ENCODE results near the gene TNFAIP8L3.

TNFAIP8L3 gene

DNA sequence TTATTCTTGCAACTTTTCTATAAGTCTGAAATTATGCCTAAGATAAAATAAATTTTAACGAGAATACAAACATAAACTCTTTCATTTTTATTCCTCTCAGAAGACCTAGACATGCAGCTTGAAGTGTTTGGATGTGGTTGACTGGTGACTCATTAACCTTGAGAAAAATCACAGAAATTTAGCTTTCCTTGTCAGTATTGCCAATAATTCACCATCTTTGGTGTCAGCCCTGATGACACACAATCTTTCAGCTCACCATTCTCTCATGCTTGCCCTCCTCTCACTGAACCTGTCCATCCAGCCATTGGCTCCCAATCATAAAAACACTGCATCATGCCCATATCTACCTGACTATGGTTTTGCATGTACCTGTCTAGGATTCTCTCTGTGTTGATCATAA is 22.6 kb upstream of the TNFAIP8L3 start:
- no peak for DNase-seq (ENCODE audit: low spot score)

DNA sequence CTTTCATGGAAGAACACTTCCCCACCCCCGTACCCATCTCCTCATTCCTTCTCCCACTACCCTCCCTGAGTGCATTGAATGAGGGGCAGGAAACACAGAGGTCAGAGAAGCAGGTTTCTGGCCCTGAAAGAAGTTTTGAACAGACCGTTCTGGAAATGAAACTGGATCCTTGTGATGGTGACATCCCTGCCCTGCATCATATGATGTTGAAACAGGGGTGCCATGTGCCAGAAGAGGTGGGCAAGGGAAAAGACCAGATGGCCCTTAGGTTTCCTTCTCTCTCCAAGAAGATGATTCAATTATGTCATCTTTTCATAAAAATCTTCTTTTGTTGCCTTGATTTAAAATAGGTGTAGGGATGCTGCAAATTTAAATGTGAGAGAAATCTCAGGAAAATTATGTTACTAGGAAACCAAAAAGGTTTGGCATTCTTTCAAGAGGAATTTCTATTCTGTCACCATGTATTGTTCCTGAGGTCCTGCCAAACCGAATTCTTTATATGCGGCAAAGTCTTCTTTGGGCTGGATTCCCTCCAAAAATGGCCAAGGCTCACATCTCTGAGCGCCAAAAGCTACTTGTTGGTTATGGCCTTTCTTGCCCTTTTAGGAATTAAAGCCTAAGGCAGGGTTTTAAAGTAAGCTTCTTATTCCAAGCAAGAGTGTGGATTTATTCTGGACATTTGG is 19.9 kb upstream of the TNFAIP8L3 start:
- DNase-seq (ENCODE audit: low spot score) = no peak

DNA sequence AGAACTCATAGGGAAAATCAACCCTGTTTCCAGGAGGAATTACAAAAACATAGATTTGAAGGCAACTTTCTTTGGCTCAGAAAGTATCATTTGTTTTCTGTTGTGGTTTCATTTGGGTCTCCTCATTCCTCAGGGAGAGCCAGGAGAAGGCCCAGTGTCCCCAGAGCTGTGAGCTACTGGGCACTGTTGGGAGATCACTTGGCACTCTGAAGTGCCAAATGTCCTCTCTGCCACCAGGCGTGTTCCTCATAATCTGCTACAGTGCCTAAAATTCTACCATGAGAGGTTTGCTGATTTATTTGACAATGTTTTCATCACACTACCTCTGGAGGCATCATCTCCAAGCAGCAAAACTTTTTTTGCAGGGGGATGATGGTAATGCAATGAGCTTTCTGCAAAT is 17.4 kb upstream of the TNFAIP8L3 start:
- no peak for DNase-seq (ENCODE audit: low spot score)

DNA sequence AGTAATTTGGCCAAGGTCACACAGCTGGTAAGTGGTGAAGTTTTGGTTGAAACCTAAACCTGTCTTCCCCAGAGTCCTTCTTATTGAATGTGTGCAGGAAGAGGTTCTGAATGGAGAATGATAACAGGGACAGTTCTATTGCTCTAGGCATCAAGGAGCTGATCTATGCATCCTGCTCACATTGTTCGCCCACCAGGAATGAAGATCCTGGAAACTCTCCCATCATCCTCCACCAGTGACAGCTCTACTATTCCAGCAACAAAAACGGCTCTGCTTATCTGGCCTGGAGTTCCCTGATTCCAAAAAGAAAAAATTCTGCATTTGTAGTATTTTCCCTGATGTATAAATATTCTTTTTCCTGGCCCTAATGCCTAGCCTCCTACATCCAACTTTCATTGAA is 16.4 kb upstream of the TNFAIP8L3 start:
- DNase-seq (ENCODE audit: low spot score) = no peak

DNA sequence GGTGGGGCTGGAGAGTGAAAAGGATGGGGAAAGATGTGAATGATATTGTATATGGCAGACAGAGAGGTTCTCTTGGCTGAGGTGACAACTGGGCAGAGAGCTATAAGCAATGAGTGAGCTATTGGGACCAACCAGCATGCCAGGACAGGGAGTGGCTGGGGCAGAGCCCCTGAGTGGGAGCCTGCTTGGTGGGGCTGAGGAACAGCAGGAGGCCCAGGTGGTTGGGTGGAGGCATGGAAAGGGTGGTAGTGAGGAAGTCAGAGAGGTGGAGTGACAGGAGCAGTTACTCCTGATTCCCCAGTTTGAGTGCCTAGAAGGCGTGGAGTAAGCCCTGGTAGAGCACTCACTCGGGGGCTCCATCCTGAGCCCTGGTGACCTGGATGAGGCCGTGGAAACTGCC is 15.5 kb upstream of the TNFAIP8L3 start:
- DNase-seq (ENCODE audit: low spot score) = no peak

DNA sequence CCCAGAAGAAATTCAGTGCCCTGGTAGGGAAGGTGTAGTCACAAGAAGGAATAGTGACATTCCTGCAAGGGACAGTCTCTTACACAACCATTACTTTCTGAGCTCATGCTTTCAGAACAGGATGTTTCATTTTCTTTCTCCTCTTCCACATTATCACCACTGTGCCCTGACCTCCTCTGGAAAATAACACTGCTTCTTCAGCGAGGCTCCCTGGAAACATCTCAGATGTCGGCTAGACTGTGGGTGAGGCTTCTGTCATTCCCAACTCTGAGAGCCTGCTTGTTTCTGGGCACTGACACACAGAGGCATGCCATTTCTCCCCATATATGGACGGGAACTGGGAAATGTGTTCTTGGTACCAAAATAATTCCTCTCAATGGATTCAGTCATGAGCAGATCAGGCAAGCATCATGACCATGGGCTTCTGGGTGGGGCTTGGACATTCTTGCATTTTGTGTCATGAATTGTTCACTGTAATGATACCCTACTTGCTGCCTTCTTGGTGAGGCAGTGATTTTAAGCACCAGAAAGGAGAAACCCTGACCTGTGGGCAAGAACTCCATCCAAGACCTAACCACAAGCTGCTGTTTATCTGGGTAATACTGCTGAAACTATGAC is 14.3 kb upstream of the TNFAIP8L3 start:
- no peak for DNase-seq (ENCODE audit: low spot score)

DNA sequence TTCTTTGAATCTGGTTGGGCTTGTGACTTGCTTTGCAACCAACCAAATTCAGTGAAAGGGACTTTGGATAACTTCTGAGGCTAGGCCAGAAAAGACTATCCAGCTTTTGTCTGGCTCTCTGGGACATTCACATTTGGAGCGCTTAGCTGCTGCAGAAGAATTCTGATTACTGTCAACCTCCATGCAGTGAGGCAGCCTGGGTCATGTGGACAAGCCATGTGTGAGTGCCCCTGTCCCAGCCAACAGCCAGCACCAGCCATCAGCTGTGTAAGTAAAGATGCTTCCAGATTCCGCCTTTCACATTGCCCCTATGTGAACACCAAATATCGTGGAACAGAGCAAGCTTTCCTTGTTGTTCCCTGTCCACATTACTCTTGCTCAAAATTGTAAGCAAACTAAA is 12.9 kb upstream of the TNFAIP8L3 start:
- DNase-seq (ENCODE audit: low spot score) = no peak

DNA sequence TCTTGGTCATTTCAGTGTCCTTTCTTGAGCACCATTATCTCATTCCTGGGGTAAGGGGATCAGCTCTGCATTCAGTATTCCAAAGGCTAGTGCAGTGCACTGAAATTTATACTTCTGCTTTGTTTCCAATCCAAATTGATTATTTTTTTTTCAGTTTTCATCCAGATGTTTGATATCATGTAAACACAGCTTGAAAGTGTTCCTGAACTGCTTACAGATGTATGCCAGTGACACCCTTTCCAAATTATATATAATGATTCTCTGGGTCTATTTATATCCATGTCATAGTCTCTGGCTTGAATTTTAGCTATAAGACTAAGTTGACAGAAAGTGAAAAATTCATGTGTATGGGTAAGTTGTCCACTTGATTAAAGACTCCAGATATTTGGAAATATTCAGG is 11.8 kb upstream of the TNFAIP8L3 start:
- no peak for DNase-seq (ENCODE audit: low spot score)

DNA sequence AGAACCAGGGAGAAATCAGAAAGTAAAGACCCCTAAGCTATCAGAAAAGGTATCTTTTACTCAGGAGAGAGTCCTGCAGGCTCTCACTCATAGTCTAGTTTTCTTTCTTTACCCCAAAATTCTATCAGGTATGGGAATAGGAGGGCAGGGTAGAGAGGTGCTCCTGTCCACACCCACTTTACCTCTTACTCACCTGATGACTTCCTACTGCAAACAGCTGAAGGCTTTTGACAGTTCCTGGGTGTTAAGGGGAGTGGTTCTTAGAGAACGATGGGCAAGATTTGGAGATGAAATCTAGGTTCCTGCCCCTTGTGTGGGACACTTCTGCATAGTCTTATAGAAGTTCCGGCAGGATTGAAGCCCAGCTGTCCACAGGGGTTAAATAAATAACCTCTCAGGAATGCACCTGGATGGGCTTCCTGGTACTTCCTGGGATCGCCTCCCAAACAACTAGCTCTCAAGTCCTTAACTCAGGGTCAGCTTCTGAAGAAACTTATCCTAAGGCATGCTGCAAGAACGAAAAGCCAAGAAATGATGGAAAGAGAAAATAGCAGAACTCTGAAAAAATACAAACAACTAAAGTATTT is 10.8 kb upstream of the TNFAIP8L3 start:
- DNase-seq (ENCODE audit: low spot score) = no peak

DNA sequence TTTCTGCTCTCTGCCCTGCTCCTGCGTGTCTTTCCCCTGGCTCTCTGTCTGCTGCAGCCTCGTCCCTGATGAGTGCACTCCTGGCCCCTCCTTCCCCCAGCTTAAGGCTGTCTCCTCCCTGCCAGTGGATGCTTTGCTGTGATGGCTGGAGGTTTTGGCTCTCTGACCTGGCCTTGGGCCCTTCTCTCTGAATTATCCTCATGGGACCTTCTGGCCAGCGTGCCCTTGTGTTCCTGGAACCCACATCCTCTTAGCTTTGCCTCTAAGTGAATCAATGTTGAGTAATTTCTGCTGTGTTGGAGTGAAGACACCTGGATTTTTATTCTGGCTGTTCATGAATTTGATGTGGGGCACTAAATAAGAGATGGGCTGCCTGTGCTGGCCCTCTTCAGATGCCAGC is 9.8 kb upstream of the TNFAIP8L3 start:
- no peak for DNase-seq (ENCODE audit: low spot score)

DNA sequence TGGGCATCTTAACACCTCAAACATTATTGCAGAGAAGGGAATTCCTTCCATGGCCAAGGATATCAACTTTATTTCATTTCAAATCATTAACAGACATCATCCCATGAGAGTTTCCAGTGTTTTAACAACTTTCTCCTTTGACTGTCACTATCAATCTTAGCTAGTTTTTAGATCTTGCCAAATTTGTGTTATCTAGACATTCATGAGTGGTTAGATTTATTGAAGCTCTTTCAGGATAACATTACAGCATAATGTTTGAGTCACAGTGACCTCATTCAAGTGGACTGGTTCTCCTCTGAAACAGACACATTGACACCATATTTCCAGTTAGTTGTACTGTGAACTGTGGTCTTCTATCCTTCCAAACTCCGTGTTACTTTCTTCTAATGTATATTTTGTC is 8.6 kb upstream of the TNFAIP8L3 start:
- no peak for DNase-seq (ENCODE audit: low spot score)

DNA sequence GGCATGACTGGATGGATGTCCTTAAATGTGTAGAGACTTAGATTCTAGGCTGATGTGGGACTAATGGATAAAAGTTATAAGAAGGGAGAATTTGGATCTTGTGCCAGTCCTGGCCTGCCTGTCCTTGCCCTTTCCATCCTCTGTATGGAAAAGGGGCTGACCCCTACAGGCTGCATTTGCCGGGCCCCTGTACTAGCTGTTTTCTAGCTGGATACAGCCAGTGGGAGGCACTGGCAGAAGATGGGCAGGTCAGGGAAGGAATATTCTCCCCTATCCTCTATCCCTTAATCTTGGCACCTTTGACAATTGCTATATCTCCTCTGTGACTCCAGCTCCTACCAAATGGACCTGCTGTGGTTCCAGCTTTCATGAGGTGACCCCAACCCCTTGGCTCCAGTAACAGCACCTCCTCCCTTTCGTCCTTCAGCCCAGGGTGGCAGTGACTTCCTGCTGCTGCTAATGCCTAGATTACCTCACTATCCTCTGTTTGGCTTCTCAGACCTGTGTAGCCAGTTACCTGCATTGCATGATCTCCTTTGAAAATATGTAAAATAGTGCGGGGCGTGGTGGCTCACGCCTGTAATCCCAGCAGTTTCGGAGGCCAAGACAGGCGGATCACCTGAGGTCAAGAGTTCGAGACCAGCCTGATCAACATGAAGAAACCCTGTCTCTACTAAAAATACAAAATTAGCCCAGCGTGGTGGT is 6.2 kb upstream of the TNFAIP8L3 start:
- DNase-seq (ENCODE audit: low spot score) = no peak

DNA sequence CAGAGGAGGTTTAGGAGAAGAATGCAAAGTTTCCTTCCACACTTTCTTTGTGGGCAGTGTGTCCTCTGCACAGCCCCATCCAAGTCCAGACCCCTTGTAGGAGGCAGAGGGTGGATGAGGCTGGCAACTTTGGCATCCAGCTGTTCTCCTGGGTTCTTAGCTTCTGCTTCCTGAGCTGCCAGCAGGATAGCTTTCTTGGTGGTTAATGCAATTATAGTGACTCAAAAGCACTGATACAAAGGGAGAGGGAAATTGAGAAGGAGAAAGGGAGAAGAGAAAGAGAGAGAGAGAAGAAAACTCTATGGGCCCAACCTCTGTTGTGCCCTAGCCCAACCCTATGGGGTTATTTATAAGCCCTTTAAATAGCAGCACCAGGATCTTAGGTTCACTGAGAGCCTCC is 4.5 kb upstream of the TNFAIP8L3 start:
- no peak for DNase-seq (ENCODE audit: low spot score)

DNA sequence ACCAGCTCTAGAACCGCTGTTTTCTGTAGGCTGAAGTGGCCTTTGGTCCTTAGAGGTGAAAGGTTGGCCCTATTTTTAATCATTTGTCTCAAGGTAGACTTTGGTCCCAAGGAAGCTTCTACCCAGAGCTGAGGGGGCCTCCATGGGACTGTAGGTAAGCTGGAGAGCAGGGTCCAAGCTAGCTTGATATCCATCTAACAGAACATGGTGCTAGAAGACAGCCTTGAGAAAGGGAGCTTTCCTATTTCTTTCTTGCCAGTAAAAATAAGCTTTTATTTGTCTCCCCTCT is 3.6 kb upstream of the TNFAIP8L3 start:
- no peak for DNase-seq (ENCODE audit: low spot score)

DNA sequence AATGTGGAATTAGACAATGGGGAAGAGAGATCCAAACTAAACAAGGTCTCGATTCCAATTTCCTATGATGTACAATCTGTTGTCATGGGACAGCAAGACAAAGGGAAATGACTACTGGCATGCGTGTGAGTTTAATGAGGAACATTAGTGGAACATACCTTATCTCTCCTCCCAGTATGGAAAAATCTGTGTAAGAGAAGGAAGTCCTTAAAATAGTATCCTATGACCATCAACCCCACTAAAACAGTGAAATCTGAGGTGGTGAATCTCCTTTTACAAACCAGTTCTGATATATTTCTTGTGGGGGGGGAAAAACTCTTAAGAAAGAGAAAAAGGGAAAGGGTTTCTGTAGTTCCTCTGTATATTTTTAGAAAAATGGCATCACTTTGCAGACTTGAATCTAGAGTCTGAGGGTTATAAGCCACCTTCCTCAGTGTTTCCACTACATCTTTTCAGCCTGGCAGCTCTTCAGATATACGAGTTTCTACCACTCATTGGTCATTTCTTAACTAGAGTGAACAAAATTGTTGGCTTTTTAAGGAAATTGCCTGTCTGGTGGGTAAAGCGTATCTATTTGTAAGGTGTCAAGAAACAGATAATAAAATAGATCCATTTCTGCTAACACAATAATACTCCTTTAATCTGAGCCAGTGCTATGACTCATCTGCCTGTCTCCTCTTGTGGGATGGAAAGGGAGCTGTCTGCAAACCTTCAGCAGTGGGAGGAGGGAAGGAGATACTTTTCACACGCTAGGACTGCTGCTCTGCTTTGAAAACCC is 3.0 kb upstream of the TNFAIP8L3 start:
- DNase-seq (ENCODE audit: low spot score) = no peak

DNA sequence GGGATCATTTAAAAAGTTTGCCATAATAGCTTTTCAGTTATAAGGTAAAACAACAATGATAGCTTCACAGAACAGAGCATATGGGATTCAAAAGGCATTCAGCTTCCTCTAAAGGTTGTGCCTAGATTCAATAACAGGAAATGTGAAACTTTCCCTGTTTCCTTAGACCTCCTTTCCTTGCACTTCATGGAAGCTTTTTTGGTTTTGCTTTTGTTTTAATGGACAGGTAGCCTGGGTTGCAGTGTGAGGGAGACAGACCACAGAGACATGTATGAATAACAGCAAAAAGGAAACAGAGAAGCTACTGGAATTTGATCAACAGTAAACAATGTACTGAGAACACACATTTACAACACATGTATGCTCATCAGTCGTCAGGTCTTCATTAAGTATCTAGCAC is 2.3 kb upstream of the TNFAIP8L3 start:
- no peak for DNase-seq (ENCODE audit: low spot score)

DNA sequence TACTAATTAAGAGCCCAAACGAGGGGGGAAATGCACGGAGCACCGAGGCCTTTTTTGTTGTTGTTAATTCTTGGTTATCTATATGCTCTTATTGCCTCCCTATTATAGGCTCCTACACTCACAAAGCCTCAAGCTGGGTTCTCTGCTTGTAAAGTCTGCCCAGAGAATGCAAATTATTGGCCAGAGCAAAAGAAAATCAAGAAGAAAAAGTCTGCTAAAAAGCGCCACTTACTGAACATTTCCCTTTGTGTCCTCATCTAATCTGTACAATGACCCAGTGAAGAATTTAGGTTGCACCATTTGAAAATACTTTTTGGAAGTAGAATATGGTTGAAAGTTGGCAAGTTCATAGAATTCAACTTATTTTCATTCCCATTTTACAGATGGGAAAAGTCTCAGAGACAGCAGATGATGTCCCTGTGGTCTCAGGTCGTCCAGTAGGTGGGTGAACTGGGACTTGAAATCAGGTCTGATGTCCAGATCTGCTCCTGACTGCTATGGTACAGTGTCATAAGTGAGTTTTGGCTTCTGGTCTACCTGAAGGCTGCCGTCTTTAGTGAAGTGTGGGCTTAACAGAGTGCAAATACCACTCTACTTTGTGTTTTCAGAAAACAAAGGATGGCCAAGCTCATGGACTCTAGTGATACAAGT is 1.1 kb upstream of the TNFAIP8L3 start:
- no peak for DNase-seq (ENCODE audit: low spot score)

DNA sequence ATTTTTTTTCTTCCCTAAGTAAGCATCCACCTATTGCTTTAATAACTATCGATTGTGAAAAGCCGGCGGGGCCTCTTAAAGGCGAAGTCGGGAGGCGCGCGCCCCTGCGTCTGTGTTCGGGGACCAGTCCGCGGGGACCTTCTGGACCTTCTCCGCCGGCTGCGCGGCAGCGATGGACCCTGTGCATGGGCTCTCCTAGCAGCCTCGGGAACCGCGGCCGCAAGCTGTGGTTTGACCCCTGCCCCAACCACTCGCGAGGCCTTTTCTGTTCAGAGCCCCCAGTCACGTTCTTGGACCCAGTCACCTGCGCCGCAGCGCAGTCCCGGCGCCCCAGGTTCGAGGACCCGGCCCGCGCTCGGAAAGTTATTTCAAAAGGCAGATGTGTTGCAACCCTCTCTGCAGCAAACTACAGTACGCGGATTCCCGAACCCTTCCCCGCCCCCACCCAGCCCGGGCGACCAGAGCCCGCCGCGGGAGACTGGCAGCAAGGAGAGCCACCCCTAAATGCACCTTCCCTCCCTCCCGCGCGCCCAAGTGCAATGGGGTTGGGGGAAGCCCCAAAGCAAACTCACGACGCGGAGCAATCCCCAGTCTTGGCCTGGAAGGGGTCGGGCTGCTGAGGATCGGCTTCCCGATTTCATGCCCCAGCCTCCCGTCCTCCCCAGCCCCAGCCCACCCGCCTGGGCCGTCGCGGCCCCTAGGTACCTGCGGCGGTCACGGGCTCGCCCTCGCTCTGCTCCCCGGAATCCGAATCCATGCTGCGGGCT is 684 bp downstream of the TNFAIP8L3 start:
- no peak for DNase-seq (ENCODE audit: low spot score)

DNA sequence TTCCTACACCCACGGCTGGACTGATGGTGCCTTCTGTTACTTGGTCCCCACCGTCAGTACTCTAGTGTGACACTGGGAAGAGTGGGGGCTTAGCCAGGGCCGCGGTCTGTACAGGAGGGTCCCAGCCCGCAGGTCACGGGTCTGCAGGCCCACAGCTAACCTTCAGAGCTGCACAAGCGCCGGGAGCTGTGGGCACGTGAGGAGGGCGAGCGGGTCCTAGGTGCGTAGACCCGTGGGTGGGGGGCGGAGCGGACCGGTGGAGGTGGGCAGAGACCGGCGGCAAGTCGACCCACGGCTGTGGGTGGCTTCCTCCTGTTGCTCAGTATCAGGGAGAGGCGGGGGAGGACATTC is 1.2 kb downstream of the TNFAIP8L3 start:
- no peak for DNase-seq (ENCODE audit: low spot score)

DNA sequence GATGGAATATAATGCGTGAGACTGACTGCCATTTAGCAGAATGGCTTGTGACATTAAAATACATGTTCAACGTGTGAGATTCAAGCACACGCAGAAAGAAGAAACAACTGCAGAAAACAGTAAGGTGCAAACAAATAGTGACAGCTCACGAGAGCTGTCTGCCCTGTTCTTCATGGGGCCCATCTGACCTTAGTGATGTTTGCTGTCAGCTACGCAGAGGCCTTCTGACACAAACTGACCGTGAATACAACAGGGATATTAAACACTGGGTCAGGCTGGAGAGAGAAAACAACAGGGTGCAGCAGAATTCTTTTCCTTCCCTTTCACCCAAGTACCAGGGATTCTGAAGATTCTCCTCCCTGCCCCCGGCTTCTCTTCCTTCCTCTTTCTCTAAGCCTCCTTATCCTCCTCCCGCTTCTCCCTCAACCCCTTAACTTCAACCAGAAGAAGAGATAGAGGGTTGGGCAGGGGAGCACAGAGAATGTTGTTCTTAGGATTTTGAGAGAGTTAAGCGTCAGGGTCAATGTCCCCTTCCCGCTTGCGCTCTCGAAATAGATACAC is 2.1 kb downstream of the TNFAIP8L3 start:
- DNase-seq (ENCODE audit: low spot score) = no peak

DNA sequence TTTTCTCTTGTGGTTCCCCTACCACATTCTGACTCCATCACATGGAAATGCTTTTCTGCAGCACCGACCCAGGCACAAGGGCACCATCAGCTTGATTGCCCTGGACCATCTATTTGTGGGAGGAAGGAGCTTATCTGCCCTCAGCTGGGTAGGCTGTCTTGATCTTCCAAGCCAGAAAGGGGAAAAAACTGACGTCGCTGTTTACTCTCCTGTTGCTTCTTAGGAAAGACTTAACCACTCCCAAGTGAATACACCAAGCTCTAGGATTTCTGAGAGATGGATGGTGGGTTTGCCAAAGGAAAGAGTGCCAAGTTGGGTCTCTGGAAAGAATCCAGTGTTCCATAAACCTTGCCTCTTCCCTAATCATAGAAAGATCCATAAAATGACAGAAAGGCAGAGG is 4.0 kb downstream of the TNFAIP8L3 start:
- DNase-seq (ENCODE audit: low spot score) = no peak
